GM21528 (cell line): ENCODE measurements around the gene WDHD1.
"Not testable (repeated sequence)": the region's sequence is repeated elsewhere in the genome, so short reads cannot be mapped to it uniquely, and the experiment has no call there.

ENCODE experiments used
- ATAC-seq: cut with Tn5 transposase; IDR thresholded peaks from one replicate; pipeline ENCODE4 v1.9.1; 2021; ENCODE audit warnings: mild to moderate bottlenecking, moderate library complexity; ENCODE audit not compliant: unreplicated experiment, low FRiP score

WDHD1 gene

GRCh38 chr14:54955143-54955542, 71.8 kb downstream of the WDHD1 start:
- ATAC-seq = no peak

- ATAC-seq = not testable (repeated sequence)
Measured at GRCh38 chr14:54953609-54954008, 73.3 kb downstream of the WDHD1 start.

DNA sequence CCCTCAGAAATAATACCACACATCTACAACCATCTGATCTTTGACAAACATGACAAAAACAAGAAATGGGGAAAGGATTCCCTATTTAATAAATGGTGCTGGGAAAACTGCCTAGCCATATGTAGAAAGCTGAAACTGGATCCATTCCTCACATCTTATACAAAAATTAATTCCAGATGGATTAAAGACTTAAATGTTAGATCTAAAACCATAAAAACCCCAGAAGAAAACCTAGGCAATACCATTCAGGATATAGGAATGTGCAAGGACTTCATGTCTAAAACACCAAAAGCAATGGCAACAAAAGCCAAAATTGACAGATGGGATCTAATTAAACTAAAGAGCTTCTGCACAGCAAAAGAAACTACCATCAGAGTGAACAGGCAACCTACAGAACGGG, 74.1 kb downstream of the WDHD1 start:
- not testable (repeated sequence) for ATAC-seq

GRCh38 chr14:54947230-54947629, 79.7 kb downstream of the WDHD1 start:
- ATAC-seq = no peak

DNA sequence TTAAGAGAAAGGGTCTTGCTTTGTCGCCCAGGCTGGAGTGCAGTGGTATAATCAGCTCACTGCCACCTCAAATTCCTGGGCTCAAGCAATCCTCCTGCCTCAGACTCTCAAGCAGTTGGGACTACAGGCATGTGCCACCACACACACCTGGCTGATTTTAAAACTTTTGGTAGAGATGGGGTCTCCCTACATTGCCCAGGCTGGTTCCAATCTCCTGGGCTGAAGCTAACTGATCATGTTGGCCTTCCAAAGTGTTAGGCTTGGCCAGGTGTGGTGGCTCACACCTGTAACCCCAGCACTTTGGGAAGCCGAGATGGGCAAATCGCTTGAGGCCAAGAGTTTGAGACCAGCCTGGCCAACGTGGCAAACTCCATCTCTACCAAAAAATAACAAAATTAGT, 80.4 kb downstream of the WDHD1 start:
- no peak for ATAC-seq

GRCh38 chr14:54944737-54945391, 82.0 kb downstream of the WDHD1 start:
- no peak for ATAC-seq

DNA sequence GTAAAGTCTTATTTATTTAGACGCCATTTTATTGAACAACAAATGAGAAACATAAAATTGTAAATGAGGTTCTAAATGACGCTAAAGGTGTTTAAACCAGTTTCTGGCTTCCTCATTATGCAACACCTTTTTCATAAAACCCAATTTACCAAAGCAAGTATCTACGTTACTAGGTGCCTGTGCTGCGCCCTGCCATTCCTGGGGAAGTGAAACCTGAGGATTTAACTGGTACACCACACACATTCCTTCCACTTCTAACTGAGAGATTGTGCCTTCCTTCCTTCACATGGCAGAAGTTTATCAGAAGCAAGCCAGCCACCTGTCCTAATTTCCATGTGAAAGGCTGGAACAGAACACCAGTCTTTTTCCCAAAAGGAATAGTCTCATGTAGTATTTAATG, 84.0 kb downstream of the WDHD1 start:
- no peak for ATAC-seq

GRCh38 chr14:54936816-54937215, 90.1 kb downstream of the WDHD1 start:
- ATAC-seq = no peak

DNA sequence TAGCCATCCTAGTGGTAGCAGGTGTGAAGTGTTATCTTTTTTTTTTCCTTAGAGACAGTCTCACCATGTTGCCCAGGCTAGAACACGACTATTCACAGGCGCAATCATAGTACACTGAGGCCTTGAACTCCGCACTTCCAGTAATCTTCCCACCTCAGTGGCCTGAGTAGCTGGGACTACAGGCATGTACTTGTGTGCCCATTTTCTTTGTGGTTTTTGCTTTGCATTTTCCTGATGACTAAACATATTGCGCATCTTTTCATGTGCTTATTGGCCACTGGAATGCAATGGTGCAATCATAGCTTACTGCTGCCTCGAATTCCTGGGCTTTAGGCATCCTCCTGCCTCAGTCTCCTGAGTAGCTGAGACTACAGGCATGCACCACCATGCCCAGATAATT, 90.9 kb downstream of the WDHD1 start:
- no peak for ATAC-seq

GRCh38 chr14:54935100-54935499, 91.8 kb downstream of the WDHD1 start:
- no peak for ATAC-seq

DNA sequence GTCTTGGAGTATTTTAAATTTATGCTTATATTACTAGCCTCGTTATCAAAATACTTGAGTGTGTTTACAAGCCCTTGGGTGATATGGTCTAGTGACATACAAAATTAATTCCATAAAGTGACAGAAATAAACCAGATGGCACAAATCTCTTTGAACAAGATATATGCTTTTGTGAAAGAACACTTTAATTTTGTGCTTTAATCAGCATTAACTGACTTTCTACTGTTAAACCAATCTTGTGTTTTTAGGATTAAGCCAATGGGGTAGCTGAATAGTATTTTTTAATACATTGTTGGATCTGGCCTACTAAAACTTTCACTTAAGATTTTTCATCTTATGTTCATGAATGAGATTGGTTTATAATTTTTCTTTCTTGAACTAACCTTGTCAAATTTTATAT, 93.9 kb downstream of the WDHD1 start:
- ATAC-seq = no peak

- no peak for ATAC-seq
Measured at GRCh38 chr14:54931598-54932340, 95.1 kb downstream of the WDHD1 start.

GRCh38 chr14:54931101-54931500, 95.8 kb downstream of the WDHD1 start:
- no peak for ATAC-seq

DNA sequence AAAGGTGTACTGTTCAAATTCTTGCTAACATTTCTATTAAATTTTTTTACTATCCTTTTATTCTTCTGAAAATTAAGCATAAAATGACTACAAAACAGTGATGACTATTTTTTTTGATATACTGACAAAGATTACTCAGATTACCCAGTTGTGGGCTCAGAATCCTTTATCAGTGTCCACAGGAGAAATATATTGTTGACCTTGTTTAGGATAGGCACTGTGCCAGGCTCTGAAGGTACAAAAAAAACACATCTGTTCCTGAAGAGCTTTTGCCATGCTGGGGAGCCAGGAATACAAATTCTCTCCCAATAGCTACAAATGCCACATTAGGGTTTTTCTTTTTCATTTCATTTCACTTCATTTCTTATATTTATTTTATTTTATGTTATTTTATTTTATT, 97.3 kb downstream of the WDHD1 start:
- ATAC-seq = no peak

GRCh38 chr14:54928216-54928615, 98.7 kb downstream of the WDHD1 start:
- ATAC-seq = no peak

- ATAC-seq = no peak
Measured at GRCh38 chr14:54927551-54927950, 99.3 kb downstream of the WDHD1 start.

DNA sequence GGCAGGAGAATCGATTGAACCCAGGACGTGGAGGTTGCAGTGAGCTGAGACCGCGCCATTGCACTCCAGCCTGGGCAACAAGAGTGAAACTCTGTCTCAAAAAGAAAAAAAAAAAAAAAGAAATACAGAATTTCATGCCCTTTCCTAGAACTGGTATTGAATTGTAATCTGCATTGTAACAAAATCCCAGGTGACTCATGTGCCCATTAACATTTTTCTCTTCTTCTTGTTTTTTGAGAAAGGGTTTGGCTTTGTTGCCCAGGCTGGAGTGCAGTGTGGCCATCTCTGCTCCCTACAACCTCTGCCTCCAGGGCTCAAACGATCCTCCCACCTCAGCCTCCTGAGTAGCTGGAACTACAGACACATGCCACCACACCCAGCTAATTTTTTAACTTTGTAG, 100.3 kb downstream of the WDHD1 start:
- not testable (repeated sequence) for ATAC-seq

DNA sequence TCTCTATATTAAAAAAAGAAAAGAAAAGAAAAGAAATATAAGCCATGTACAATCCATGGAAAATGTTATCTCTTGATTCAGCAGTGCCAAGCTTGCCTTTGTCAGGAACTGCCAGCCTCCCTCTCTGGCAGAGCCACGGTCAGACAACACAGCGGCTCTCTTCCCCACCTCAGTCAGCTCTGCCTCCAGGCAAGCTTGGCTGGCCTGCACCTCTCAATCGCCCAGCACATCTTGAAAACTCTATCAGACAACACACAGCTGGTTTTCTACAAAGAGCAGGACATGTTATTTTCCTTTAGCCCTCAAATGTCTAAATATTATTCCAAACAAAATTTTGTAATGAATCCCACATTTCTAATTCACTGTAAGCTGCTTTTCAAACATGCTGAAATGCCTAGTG, 104.3 kb downstream of the WDHD1 start:
- ATAC-seq = no peak

DNA sequence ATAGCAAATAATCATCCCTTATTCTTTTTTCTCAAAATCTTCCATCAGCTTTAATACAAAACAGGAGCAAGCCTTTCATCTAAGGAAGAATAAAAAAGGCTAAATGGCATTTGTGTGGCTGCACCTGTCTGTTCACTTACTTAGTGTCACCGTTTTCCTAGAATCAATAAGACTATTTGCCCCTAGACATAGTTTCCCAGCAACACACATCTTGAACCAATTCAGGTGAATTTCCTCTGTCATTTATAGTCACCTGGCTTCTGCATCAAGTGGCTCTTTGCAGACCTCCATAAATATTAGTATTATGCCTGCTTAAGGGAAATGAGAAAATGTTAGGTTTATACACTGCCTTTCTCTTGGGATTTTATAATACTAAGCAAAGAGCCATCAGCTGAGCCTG, 106.8 kb downstream of the WDHD1 start:
- ATAC-seq = no peak

DNA sequence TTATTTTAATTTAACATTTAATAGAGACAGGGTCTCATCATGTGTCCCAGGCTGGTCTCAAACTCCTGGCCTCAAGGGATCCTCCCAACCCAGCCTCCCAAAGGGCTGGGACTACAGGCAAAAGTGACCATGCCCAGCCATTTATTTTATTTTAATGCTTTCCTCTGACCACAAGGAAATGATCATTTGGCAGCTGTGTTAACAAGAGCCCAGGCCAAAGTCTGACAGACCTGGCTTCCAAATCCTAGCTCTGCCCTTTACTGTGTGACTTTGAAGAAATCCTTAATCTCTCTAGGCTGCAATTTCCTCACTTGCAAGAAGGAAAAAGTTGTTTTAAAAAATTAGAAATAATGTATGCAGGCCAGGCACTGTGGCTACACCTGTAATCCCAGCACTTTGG, 107.6 kb downstream of the WDHD1 start:
- no peak for ATAC-seq

- no peak for ATAC-seq
Measured at GRCh38 chr14:54918427-54918826, 108.5 kb downstream of the WDHD1 start.

GRCh38 chr14:54916101-54916500, 110.8 kb downstream of the WDHD1 start:
- ATAC-seq = no peak
